Measurements from ENCODE around the gene ITIH4.

Gene ITIH4

GRCh38 chr3:52838561-52839267, 8.2 kb upstream of the ITIH4 start:
- no peak overlapping the region for H3K4me3 ChIP-seq (ENCODE audit: low read depth, low read length)
- DNase-seq (ENCODE audit: low read depth, low spot score) = no peak
- CTCF ChIA-PET = interaction anchor here (0.8 kb wide), 2 partner anchors 15 to 18 kb away, joined by 3 read pairs; no protein-coding TSS in a partner anchor
- TF ChIP-seq, protein P1, sequence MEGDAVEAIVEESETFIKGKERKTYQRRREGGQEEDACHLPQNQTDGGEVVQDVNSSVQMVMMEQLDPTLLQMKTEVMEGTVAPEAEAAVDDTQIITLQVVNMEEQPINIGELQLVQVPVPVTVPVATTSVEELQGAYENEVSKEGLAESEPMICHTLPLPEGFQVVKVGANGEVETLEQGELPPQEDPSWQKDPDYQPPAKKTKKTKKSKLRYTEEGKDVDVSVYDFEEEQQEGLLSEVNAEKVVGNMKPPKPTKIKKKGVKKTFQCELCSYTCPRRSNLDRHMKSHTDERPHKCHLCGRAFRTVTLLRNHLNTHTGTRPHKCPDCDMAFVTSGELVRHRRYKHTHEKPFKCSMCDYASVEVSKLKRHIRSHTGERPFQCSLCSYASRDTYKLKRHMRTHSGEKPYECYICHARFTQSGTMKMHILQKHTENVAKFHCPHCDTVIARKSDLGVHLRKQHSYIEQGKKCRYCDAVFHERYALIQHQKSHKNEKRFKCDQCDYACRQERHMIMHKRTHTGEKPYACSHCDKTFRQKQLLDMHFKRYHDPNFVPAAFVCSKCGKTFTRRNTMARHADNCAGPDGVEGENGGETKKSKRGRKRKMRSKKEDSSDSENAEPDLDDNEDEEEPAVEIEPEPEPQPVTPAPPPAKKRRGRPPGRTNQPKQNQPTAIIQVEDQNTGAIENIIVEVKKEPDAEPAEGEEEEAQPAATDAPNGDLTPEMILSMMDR (IDR thresholded peaks at IDR 0.05; ENCODE audit: insufficient read depth, low read length, missing control alignments) = no peak
- POLR2A ChIA-PET = no interaction called here

DNA sequence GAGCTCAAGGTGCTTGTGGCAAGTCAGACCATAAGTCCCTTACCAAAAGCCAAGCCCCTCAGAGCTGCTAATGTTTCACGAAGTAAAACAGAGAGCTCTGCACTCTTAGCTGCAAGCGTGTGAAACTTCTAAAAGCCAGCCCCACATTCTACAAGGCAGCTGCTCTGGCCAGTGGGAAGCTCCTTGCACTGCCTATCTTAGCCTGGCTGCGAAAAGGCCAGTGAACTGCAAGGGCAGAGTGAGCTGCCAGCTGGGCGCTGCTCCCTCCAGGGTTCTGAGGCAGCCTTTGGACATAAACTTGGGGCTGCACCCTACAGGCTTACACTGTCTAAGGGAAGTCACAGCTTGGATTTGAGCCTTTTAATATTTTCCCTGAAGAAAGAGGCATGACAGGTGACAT, 6.5 kb upstream of the ITIH4 start:
- no peak overlapping the region for H3K4me3 ChIP-seq (ENCODE audit: low read depth, low read length)
- DNase-seq (ENCODE audit: low read depth, low spot score) = no peak
- POLR2A ChIA-PET = interaction anchor here (0.6 kb wide), 1 partner anchor 341 kb away, joined by 3 read pairs; no protein-coding TSS in a partner anchor
- TF ChIP-seq, protein P1 (IDR thresholded peaks at IDR 0.05; ENCODE audit: insufficient read depth, low read length, missing control alignments) = no peak
- CTCF ChIA-PET = interaction anchor here (0.8 kb wide), 1 partner anchor 16 kb away, joined by 3 read pairs; no protein-coding TSS in a partner anchor

- ChIA-PET POLR2A (interaction anchor here (0.6 kb wide), 1 partner anchor 342 kb away, joined by 3 read pairs; no protein-coding TSS in a partner anchor), CTCF (interaction anchor here (0.8 kb wide), 1 partner anchor 16 kb away, joined by 3 read pairs; no protein-coding TSS in a partner anchor)
- TF ChIP-seq, protein P1 (IDR thresholded peaks at IDR 0.05; ENCODE audit: insufficient read depth, low read length, missing control alignments) = no peak
- no peak overlapping the region for H3K4me3 ChIP-seq (ENCODE audit: low read depth, low read length)
- no peak for DNase-seq (ENCODE audit: low read depth, low spot score)
These were observed 6.0 kb upstream of the ITIH4 start for GRCh38 chr3:52836471-52836845.

- TF ChIP-seq, protein P1 (IDR thresholded peaks at IDR 0.05; ENCODE audit: insufficient read depth, low read length, missing control alignments) = no peak
- no peak overlapping the region for H3K4me3 ChIP-seq (ENCODE audit: low read depth, low read length)
- CTCF ChIA-PET = no interaction called here
- DNase-seq (ENCODE audit: low read depth, low spot score) = no peak
- POLR2A ChIA-PET = no interaction called here
These were observed 5.4 kb upstream of the ITIH4 start for GRCh38 chr3:52835766-52836470.

- TF ChIP-seq, protein P1 (IDR thresholded peaks at IDR 0.05; ENCODE audit: insufficient read depth, low read length, missing control alignments) = no peak
- POLR2A ChIA-PET = no interaction called here
- CTCF ChIA-PET = interaction anchor here (1.4 to 1.6 kb wide), 2 partner anchors 13 to 14 kb away, joined by 5 to 8 read pairs; no protein-coding TSS in a partner anchor
- no peak for DNase-seq (ENCODE audit: low read depth, low spot score)
- H3K4me3 ChIP-seq (ENCODE audit: low read depth, low read length) = no peak within 1 kb of the TSS
These were observed 4.5 kb upstream of the ITIH4 start, which contains the start of gene MUSTN1 for GRCh38 chr3:52834871-52835501. Gene MUSTN1, minus strand, starts transcription at chr3:52835019. Its CDS starts 71 bp downstream, at chr3:52834948.
